ENCODE measurements around the gene TCTN3. TPM values are rescaled to one million over a fixed set of nuclear protein-coding genes. Genes with fewer than 3 reads are reported as not detected.

TCTN3 gene
- total RNA-seq, 4 donors from 2014 or later = 17.6 to 28.6 (median 21.2) TPM

- Histone ChIP-seq H3K9me3 (no peaks in the 10 kb centered on the region), H3K27me3 (no peaks in the 10 kb centered on the region), H3K4me3 (no peak overlapping the region), H3K27ac (peak overlapping the region in 2 of 4 donors; percentile 27 to 65), H3K36me3 (peaks cover 0 to 11% of the 10 kb centered on the region in 2 donors), H3K4me1 (peaks cover 0 to 28% (median 5%) of the 10 kb centered on the region in 3 donors)
- TF ChIP-seq CTCF (IDR thresholded peaks at IDR 0.05) = no peak
- TF ChIP-seq POLR2A (IDR thresholded peaks at IDR 0.05) = no peak
- no peak for TF ChIP-seq EP300 (IDR thresholded peaks at IDR 0.05)
- TF ChIP-seq POLR2AphosphoS5 (IDR thresholded peaks at IDR 0.05) = no peak
- ATAC-seq = no peak
These were observed 29.2 kb downstream of the TCTN3 start for GRCh38 chr10:95664543-95664942.

- no peaks in the 10 kb centered on the region for H3K9me3 ChIP-seq
- TF ChIP-seq CTCF (IDR thresholded peaks at IDR 0.05) = no peak
- TF ChIP-seq POLR2A (IDR thresholded peaks at IDR 0.05) = no peak
- peak; percentile 31 for TF ChIP-seq POLR2AphosphoS5 (IDR thresholded peaks at IDR 0.05)
- H3K36me3 ChIP-seq = peaks cover 0 to 11% of the 10 kb centered on the region in 2 donors
- 0 to 17% methylated on average over 1 of the region's 1 CpG for WGBS, 2 donors (ENCODE audit: low coverage in 1 of 2)
- H3K27ac ChIP-seq = peak overlapping the region in 3 of 4 donors; percentile 27 to 65 (median 44)
- ATAC-seq = peak; percentile 43
- no peaks in the 10 kb centered on the region for H3K27me3 ChIP-seq
- H3K4me3 ChIP-seq = no peak overlapping the region
- H3K4me1 ChIP-seq = peaks cover 0 to 28% (median 5%) of the 10 kb centered on the region in 3 donors
These were observed 30.2 kb downstream of the TCTN3 start for GRCh38 chr10:95663496-95663895.

GRCh38 chr10:95661818-95662217 lies 31.9 kb downstream of the TCTN3 start:
- Histone ChIP-seq H3K36me3 (peaks cover 0 to 2% of the 10 kb centered on the region in 2 donors), H3K9me3 (no peaks in the 10 kb centered on the region), H3K4me3 (no peak overlapping the region), H3K4me1 (peaks cover 0 to 35% (median 5%) of the 10 kb centered on the region in 3 donors), H3K27ac (no peak overlapping the region), H3K27me3 (no peaks in the 10 kb centered on the region)
- no peak for ATAC-seq
- 80 to 92% methylated on average over 1 of the region's 1 CpG for whole genome bisulfite sequencing, 2 donors (ENCODE audit: low coverage in 1 of 2)
- TF ChIP-seq CTCF (IDR thresholded peaks at IDR 0.05) (no peak), POLR2A (IDR thresholded peaks at IDR 0.05) (no peak), POLR2AphosphoS5 (IDR thresholded peaks at IDR 0.05) (no peak), EP300 (IDR thresholded peaks at IDR 0.05) (no peak)

GRCh38 chr10:95660283-95660682 lies 33.4 kb downstream of the TCTN3 start:
- H3K4me3 ChIP-seq = no peak overlapping the region
- H3K27ac ChIP-seq = no peak overlapping the region
- H3K4me1 ChIP-seq = peaks cover 3 to 47% (median 5%) of the 10 kb centered on the region in 3 donors
- no peaks in the 10 kb centered on the region for H3K27me3 ChIP-seq
- no peak for TF ChIP-seq POLR2AphosphoS5 (IDR thresholded peaks at IDR 0.05)
- no peak for TF ChIP-seq CTCF (IDR thresholded peaks at IDR 0.05)
- no peak for TF ChIP-seq POLR2A (IDR thresholded peaks at IDR 0.05)
- TF ChIP-seq EP300 (IDR thresholded peaks at IDR 0.05) = no peak
- no peak for ATAC-seq
- no peaks in the 10 kb centered on the region for H3K36me3 ChIP-seq
- H3K9me3 ChIP-seq = no peaks in the 10 kb centered on the region

GRCh38 chr10:95657250-95657649 lies 36.5 kb downstream of the TCTN3 start:
- peak overlapping the region in 1 of 4 donors; percentile 76 for H3K27ac ChIP-seq
- H3K27me3 ChIP-seq = no peaks in the 10 kb centered on the region
- no peak for ATAC-seq
- peaks cover 0 to 28% (median 4%) of the 10 kb centered on the region in 3 donors for H3K4me1 ChIP-seq
- H3K36me3 ChIP-seq = peaks cover 0 to 11% of the 10 kb centered on the region in 2 donors
- WGBS, 2 donors (ENCODE audit: low coverage in 1 of 2) = 0 to 88% methylated on average over 1 of the region's 1 CpG
- H3K4me3 ChIP-seq = peak overlapping the region; percentile 47 to 95
- no peaks in the 10 kb centered on the region for H3K9me3 ChIP-seq
- TF ChIP-seq POLR2AphosphoS5 (IDR thresholded peaks at IDR 0.05) = no peak
- no peak for TF ChIP-seq POLR2A (IDR thresholded peaks at IDR 0.05)
- TF ChIP-seq CTCF (IDR thresholded peaks at IDR 0.05) = no peak
- TF ChIP-seq EP300 (IDR thresholded peaks at IDR 0.05) = no peak

All from gastroesophageal sphincter (tissue), 4 donors.